ENCODE data around the gene SLFN11.
A peak's percentile ranks its signal among the peaks of the same experiment; 100 is the strongest.
"Not testable (repeated sequence)": the region's sequence is repeated elsewhere in the genome, so short reads cannot be mapped to it uniquely, and the experiment has no call there.

Gene SLFN11

DNA sequence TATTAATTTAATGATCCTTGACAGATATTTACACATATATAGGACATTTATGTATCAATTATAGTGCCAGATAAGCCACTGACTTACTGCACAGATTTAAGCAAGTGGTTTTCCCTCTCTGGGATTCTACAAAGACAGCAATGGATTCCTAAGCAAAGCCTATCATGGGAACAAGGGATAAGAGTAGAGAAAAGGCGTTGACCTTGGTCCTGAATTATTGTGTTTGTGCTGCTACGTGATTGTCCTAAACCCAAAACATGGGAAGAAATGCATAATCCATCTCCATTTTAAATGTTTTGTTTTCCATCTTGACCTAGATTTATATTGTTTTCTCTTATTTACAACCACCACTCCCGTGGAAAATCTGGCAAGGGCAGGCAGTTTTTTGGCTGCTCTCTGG lies 14.0 kb downstream of the SLFN11 start:
- DNase-seq = no peak

DNA sequence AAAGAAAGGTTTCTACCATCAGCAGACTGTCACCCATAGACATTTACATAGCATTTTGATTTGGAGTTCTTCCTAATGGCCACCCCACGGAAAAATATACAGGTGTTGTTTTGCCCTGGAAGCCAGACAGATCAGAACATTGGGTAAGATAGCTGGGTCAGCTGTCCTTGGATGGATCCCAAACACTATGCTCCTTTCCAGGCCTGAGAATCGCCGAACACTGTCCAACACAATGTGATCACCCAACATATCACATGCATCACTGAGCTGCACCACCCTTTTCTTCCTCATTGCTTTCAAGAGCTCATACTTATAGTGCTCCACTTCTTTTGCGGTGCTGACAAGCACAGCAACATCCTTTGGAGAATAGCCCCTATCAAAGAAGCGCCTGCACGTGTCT lies 21.1 kb downstream of the SLFN11 start:
- DNase-seq = no peak

GRCh38 chr17:35350493-35350892 lies 22.9 kb downstream of the SLFN11 start:
- no peak for DNase-seq

GRCh38 chr17:35345926-35346771 lies 27.3 kb downstream of the SLFN11 start:
- peak; percentile 16 for DNase-seq

GRCh38 chr17:35345445-35345925 lies 27.9 kb downstream of the SLFN11 start:
- DNase-seq = no peak

DNA sequence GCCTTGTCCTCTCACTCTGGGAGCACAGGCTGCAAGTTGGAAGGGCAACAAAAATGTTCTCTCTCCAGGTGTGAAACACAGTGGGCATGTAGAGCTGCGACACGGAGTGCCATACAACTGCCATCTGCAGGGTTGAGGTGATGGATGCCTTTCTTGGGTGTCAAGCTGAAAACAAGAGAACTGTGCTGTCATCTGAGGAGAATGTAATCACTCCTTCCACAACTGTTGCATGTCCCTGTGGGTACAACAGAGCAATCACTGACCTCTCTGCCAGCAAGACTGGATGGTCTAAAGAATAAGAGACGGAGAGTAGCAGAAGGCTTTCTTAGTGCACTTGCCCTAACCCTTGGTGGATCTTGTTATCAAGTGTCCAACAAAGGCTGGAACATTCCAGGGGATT lies 29.2 kb downstream of the SLFN11 start:
- DNase-seq = no peak

- DNase-seq = no peak
These were observed 31.1 kb downstream of the SLFN11 start for GRCh38 chr17:35342276-35342675.

DNA sequence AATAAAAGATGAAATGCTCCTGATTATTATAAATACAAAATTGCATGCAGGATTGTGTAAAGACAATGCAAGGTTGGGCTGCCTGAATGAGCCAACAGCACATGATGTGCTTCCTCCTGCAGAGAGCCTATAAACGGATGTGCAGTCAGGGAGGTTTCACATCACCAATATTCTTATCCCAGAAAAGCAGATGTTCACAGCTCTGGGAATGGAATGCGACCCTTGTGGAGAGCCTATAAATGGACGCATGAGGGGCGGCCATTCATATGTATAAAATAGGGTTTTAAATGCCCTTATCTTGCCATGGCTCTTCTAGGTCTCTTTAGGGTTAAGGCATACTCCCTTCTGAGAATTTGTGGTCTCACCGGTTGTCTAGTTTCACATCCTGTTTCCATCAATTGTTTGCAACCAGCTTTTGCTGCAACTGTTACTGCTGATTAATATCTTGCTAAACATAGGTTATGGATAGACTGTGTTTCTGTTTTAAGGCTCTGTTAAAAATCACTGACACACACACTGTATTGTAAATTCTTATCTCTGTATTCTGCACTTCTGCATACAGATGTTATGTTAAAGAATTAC lies 31.9 kb downstream of the SLFN11 start:
- DNase-seq = no peak

- DNase-seq = no peak
These were observed 35.2 kb downstream of the SLFN11 start for GRCh38 chr17:35338230-35338629.

- DNase-seq = no peak
These were observed 36.1 kb downstream of the SLFN11 start for GRCh38 chr17:35337364-35337763.

DNA sequence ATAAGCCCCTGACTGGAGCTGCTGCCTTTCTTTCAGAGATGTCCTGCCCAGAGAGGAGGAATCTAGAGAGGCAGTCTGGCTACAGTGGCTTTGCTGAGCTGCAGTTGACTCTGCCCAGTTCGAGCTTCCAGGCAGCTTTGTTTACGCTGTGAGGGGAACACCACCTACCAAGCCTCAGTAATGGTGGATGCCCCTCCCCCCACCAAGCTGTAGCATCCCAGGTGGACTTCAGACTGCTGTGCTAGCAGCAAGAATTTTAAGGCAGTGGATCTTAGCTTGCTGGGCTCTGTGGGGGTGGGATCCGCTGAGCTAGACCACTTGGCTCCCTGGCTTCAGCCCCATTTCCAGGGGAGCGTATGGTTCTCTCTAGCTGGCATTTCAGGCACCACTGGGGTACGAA lies 39.8 kb downstream of the SLFN11 start:
- DNase-seq = not testable (repeated sequence)

- DNase-seq = no peak
These were observed 50.7 kb downstream of the SLFN11 start for GRCh38 chr17:35322749-35323148.

- DNase-seq = no peak
These were observed 57.5 kb downstream of the SLFN11 start for GRCh38 chr17:35315971-35316370.

- no peak for DNase-seq
These were observed 58.1 kb downstream of the SLFN11 start for GRCh38 chr17:35315283-35315682.

DNA sequence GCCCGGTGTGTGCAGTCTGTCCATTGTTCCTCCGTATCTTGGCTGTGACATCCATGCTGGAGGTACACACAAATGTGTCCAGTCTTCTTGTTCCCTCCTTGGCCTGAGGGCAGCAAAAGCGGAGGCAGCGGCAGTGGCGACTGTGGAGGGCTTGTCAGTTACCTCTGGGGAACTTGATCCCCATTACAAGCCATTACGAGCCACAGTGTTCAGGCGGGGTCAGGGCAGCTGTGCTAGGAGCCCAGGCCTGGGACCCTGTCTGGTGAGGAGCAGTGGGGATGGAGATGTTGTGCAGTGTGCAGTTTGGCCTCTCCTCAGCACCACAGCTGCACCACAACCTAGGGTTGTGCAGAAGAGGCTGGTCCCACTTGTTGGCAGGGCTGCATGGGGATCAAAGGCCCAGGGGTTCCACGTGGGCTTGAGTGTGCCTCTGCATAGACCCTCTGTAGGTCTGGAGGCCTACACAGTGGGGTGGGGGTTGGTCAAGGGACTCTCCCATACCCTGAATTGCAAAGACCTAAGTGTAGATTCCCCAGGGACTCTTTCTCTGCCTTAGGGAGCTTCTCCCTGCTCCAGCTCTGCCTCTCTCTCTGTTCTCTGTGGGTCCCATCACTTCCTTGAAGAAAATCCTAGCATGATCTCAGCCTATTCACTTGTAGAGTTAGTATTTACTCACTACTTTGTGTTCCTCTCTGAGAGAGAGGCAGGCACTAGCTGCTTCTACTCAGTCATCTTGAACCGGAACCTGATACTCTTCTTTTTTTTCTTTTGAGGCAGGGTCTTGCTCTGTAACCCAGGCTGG lies 58.8 kb downstream of the SLFN11 start:
- DNase-seq = no peak

GRCh38 chr17:35313875-35314409 lies 59.5 kb downstream of the SLFN11 start:
- DNase-seq = no peak

DNA sequence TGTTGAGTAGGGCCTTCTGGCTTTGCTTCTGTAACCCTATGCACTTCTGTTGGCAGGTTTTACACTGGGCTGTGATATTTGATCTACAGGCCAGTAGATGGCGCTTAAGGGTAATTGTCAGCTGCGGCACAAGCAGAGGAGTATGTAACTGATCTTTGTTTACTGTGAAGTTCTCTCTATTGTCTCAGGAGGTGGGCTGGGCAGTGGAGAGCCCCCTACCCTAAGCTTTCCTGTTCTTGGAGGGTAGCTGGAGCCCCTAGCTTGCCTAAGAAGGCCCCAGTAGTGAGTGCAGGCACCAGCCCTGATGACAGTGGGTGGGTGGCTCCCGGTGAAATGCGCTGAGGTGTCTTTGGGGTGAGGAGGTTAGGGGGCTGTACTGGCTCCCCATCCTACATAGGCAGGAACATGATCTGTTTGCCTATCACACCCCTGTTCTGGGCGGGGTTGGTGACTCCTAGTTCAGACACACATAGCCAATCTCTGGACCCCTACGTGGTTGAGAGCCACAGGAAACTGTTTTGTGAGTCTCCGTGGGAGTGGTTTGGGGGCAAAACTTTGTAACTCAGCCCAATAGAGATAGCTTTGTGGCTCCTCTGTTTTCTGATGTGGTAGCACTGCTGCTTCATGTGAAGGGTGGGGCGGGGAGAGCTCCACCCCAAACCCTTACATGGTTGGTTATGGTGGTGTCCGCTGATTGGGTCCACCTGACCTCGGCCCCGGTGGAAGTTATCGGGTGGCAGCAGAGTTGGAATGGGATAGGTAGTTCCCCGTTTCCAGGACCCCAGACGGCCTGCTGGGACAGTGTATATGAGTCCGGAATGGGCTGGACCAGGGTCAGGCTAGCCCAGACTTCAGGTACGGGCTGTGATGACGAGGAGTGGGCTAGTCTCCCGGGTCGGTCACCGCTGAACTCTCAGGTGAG lies 60.4 kb downstream of the SLFN11 start:
- DNase-seq = peak; percentile 49

- no peak for DNase-seq
These were observed 61.1 kb downstream of the SLFN11 start for GRCh38 chr17:35312346-35312745.

DNA sequence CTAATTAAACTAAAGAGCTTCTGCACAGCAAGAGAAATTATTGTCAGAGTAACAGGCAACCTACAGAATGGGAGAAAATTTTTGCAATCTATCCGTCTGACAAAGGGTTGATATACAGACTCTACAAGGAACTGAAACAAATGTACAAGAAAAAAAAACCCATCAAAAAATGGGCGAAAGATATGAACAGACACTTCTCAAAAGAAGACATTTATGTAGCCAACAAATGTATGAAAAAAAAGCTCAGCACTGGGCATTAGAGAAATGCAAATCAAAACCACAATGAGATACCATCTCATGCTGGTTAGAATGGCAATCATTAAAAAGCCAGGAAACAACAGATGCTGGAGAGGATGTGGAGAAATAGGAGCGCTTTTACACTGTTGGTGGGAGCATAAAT lies 64.1 kb downstream of the SLFN11 start:
- DNase-seq = not testable (repeated sequence)
